Amniotic epithelial cell (primary cell): Measurements from ENCODE around the gene NAA16.

Experiments used
- DNase-seq: peaks from one replicate; pipeline ENCODE4 v3.0.0-alpha.2; 2010; ENCODE audit warnings: low read depth

Gene NAA16

GRCh38 chr13:41304551-41304950 lies 6.5 kb upstream of the NAA16 start:
- no peak for DNase-seq

- no peak for DNase-seq
Measured at GRCh38 chr13:41306271-41307145, 4.6 kb upstream of the NAA16 start.

GRCh38 chr13:41307884-41308640 lies 3.0 kb upstream of the NAA16 start:
- DNase-seq: no peak

- peak; percentile 24 for DNase-seq
Measured at GRCh38 chr13:41311406-41312175, 524 bp downstream of the NAA16 start.

GRCh38 chr13:41312176-41312500 lies 1.1 kb downstream of the NAA16 start:
- DNase-seq: peak; percentile 43

GRCh38 chr13:41313117-41313516 lies 2.0 kb downstream of the NAA16 start:
- no peak for DNase-seq

GRCh38 chr13:41313659-41314197 lies 2.7 kb downstream of the NAA16 start:
- DNase-seq: no peak

- DNase-seq: peak; percentile 24
Measured at GRCh38 chr13:41315443-41316047, 4.5 kb downstream of the NAA16 start.

GRCh38 chr13:41317243-41317642 lies 6.2 kb downstream of the NAA16 start:
- DNase-seq: no peak

GRCh38 chr13:41325752-41326151 lies 14.7 kb downstream of the NAA16 start:
- no peak for DNase-seq

GRCh38 chr13:41326661-41327060 lies 15.6 kb downstream of the NAA16 start:
- no peak for DNase-seq

- no peak for DNase-seq
Measured at GRCh38 chr13:41327994-41328790, 17.1 kb downstream of the NAA16 start.

- no peak for DNase-seq
Measured at GRCh38 chr13:41332829-41333228, 21.8 kb downstream of the NAA16 start.

- no peak for DNase-seq
Measured at GRCh38 chr13:41334810-41335209, 23.7 kb downstream of the NAA16 start.

- DNase-seq: no peak
Measured at GRCh38 chr13:41344358-41344757, 33.3 kb downstream of the NAA16 start.

GRCh38 chr13:41345165-41345913 lies 34.3 kb downstream of the NAA16 start:
- DNase-seq: peak; percentile 83

- peak; percentile 97 for DNase-seq
Measured at GRCh38 chr13:41345914-41346589, 35.0 kb downstream of the NAA16 start.

GRCh38 chr13:41352935-41353840 lies 42.1 kb downstream of the NAA16 start:
- DNase-seq: peak; percentile 65

- no peak for DNase-seq
Measured at GRCh38 chr13:41354416-41354815, 43.3 kb downstream of the NAA16 start.
